HCT116 (cell line): Measurements from ENCODE around the gene ARHGEF35.
"Not testable (repeated sequence)": the region's sequence is repeated elsewhere in the genome, so short reads cannot be mapped to it uniquely, and the experiment has no call there.

Experiments used
- CEBPB ChIP-seq: IDR thresholded peaks from 2 replicates; pipeline ENCODE4 v1.6.1; 2012; ENCODE audit warnings: low read depth
- CTCF ChIP-seq, 3 experiments: fragments of 200-600 bp in 1 of 3; sonication (generic) in 1 of 3; IDR thresholded peaks in 2 of 3; conservative IDR thresholded peaks in 1 of 3; 2 replicates each; pipeline ENCODE4 v1.5.1; 2012 to 2017; ENCODE audit warnings: low read depth in 2 of 3, low read length in 2 of 3, antibody characterized with exemption in 1 of 3, borderline replicate concordance in 1 of 3, control low read depth in 1 of 3, mild to moderate bottlenecking in 1 of 3, mixed read lengths in 1 of 3, mixed run types in 1 of 3, moderate library complexity in 1 of 3; ENCODE audit not compliant: insufficient read depth in 1 of 3
- EZH2 ChIP-seq: fragments of 200-600 bp; sonication (generic); IDR thresholded peaks from 2 replicates; pipeline ENCODE4 v1.6.1; 2017; ENCODE audit warnings: antibody characterized with exemption, mixed run types
- EZH2phosphoT487 ChIP-seq: fragments of 200-600 bp; IDR thresholded peaks from 2 replicates; pipeline ENCODE4 v1.6.1; 2018; ENCODE audit warnings: antibody characterized with exemption, borderline replicate concordance
- POLR2A ChIP-seq: IDR thresholded peaks from 2 replicates; pipeline ENCODE4 v1.7.0; 2011; ENCODE audit warnings: borderline replicate concordance; ENCODE audit not compliant: insufficient read depth, insufficient read length; ENCODE audit errors: extremely low read depth
- RAD21 ChIP-seq: IDR thresholded peaks from 2 replicates; pipeline ENCODE4 v1.6.1; 2012; ENCODE audit warnings: low read depth, mild to moderate bottlenecking
- REST ChIP-seq: IDR thresholded peaks from 2 replicates; pipeline ENCODE4 v1.6.1; 2012; ENCODE audit warnings: low read depth
- SP1 ChIP-seq: IDR thresholded peaks from 2 replicates; pipeline ENCODE4 v1.6.1; 2012; ENCODE audit warnings: low read depth
- SRF ChIP-seq: IDR thresholded peaks from 2 replicates; pipeline ENCODE4 v1.6.1; 2012; ENCODE audit warnings: low read depth

- not testable (repeated sequence) for TF ChIP-seq EZH2phosphoT487; POLR2A; CTCF (IDR thresholded peaks at IDR 0.05 in 2 of 3, conservative IDR thresholded peaks at IDR 0.05 in 1 of 3; ENCODE audit: borderline replicate concordance in 1 of 3, insufficient read depth in 1 of 3, low read depth in 2 of 3, low read length in 2 of 3); REST; EZH2; SRF; CEBPB; RAD21; SP1
Observed at GRCh38 chr7:144194453-144194852, 1.2 kb downstream of the ARHGEF35 start.
